GM12892 (cell line): ENCODE data around the gene SDHC.

Source experiments
- POLR2A ChIP-seq: IDR thresholded peaks from 2 replicates; pipeline ENCODE4 v1.6.1; 2011; ENCODE audit warnings: low read depth, low read length, control low read depth
- POLR2AphosphoS5 ChIP-seq: IDR thresholded peaks from 2 replicates; pipeline ENCODE4 v1.6.1; 2011; ENCODE audit warnings: low read depth, low read length, control low read depth
- TAF1 ChIP-seq: IDR thresholded peaks from 2 replicates; pipeline ENCODE4 v1.6.1; 2011; ENCODE audit warnings: low read depth, mild to moderate bottlenecking, control low read depth, low read length, borderline replicate concordance

DNA sequence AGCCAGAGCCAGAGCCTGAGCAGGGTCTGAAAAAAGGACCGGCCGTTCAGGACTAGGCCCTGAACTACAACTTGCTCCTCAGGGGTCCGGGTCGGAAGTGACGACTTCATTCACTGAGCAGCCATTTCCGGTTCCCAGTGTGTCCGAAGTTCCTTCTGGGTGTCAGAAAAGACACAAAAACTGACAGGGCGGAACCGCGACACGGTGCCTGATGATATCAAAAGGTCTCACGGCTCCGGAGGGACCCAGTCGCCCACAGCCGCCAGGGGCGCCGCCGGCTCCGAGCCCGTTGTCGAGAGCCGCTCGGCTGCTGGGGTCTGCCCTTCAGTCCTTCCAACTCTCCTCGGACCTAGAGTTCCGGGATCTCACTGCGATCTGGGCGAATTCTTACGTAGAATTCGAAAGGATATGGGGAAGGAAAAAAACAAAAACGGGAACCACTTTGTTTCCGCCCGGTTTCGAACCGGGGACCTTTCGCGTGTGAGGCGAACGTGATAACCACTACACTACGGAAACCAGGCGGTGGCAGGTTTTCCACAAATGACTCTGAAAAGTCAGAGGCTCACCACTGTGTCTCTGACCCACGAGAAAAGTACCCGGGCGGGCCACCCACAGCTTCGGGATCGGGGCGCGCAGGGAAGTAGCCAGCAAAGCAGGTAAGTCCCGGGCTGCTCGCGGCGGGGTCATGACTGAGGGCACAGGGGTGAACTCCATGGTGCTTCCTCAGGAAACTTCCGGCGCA lies 85.2 kb downstream of the SDHC start:
- TF ChIP-seq POLR2A (peak; percentile 84), TAF1 (peak; percentile 57; the same call in 1 of the 2 replicates), POLR2AphosphoS5 (no peak; the same call in none of the 2 replicates)
